Activated CD4-positive, alpha-beta T cell treated with anti-CD3 and anti-CD28 coated beads, Interleukin-10, Interleukin-2, amounts not matched to agents 100 ng/mL and 50 ng/mL, durations not matched to agents 16 hours and 8 hours (primary cell): ENCODE results near the gene ZNF827.

Source experiments
- DNase-seq: peaks from one replicate; pipeline ENCODE4 v3.0.0-alpha.2; 2020

ZNF827 gene

GRCh38 chr4:145824463-145824862, 114.2 kb downstream of the ZNF827 start:
- DNase-seq = no peak

- DNase-seq = no peak
These were observed 114.9 kb downstream of the ZNF827 start for GRCh38 chr4:145823743-145824142.

- no peak for DNase-seq
These were observed 116.0 kb downstream of the ZNF827 start for GRCh38 chr4:145822581-145822980.

- no peak for DNase-seq
These were observed 116.4 kb downstream of the ZNF827 start for GRCh38 chr4:145822181-145822580.

- DNase-seq = no peak
These were observed 116.9 kb downstream of the ZNF827 start for GRCh38 chr4:145821766-145822165.

- no peak for DNase-seq
These were observed 118.2 kb downstream of the ZNF827 start for GRCh38 chr4:145820407-145820806.

GRCh38 chr4:145819853-145820181, 118.8 kb downstream of the ZNF827 start:
- DNase-seq = no peak

GRCh38 chr4:145819101-145819852, 119.3 kb downstream of the ZNF827 start:
- no peak for DNase-seq

GRCh38 chr4:145818011-145818410, 120.6 kb downstream of the ZNF827 start:
- no peak for DNase-seq

- no peak for DNase-seq
These were observed 122.5 kb downstream of the ZNF827 start for GRCh38 chr4:145816091-145816490.

- no peak for DNase-seq
These were observed 123.0 kb downstream of the ZNF827 start for GRCh38 chr4:145815626-145816025.

GRCh38 chr4:145815027-145815612, 123.5 kb downstream of the ZNF827 start:
- no peak for DNase-seq

- DNase-seq = no peak
These were observed 124.4 kb downstream of the ZNF827 start for GRCh38 chr4:145814246-145814645.

- DNase-seq = no peak
These were observed 125.7 kb downstream of the ZNF827 start for GRCh38 chr4:145812919-145813318.

GRCh38 chr4:145808848-145809512, 129.6 kb downstream of the ZNF827 start:
- DNase-seq = peak; percentile 58

- peak; percentile 93 for DNase-seq
These were observed 130.5 kb downstream of the ZNF827 start for GRCh38 chr4:145808021-145808650.

- DNase-seq = no peak
These were observed 133.1 kb downstream of the ZNF827 start for GRCh38 chr4:145805490-145805889.

- no peak for DNase-seq
These were observed 134.5 kb downstream of the ZNF827 start for GRCh38 chr4:145804116-145804515.

GRCh38 chr4:145799223-145799622, 139.4 kb downstream of the ZNF827 start:
- no peak for DNase-seq

GRCh38 chr4:145797278-145797677, 141.3 kb downstream of the ZNF827 start:
- no peak for DNase-seq

- no peak for DNase-seq
These were observed 142.3 kb downstream of the ZNF827 start for GRCh38 chr4:145796346-145796745.

GRCh38 chr4:145795521-145795920, 143.1 kb downstream of the ZNF827 start:
- DNase-seq = no peak

GRCh38 chr4:145792429-145792828, 146.2 kb downstream of the ZNF827 start:
- no peak for DNase-seq

- DNase-seq = no peak
These were observed 146.6 kb downstream of the ZNF827 start for GRCh38 chr4:145791988-145792387.
